ENCODE data around the gene VAPA. TPM values are rescaled to one million over a fixed set of nuclear protein-coding genes. Genes with fewer than 3 reads are reported as not detected.

VAPA gene
- total and polyA plus RNA-seq, 2 of the 4 experiments (the other 2 are of a cell fraction), result 199 to 206 TPM

Small RNA genes within 50 kb of the gene (microRNA-seq; reads per million reads assigned to microRNA genes)
- 3.1 reads per million for gene RNA5SP450 (ENCODE audit: insufficient read depth, insufficient read length)

Small RNA genes within 50 kb of the gene (small RNA-seq; reads per million reads assigned to genes)
- 0.21 to 12.7 (median 1.8) reads per million in 5 experiments for gene RNA5SP450

Other genes starting within 250 kb of the VAPA start
- 26.9 and 28.9 TPM in 2 replicates for gene RAB31, start 205.7 kb upstream of the VAPA start, total RNA-seq (2012; rRNA removed)
- gene RAB31, start 205.7 kb upstream of the VAPA start, polyA plus RNA-seq (2012; rRNA removed), result 12.3 and 13.8 TPM in 2 replicates
- under 0.01 and 0.18 TPM in 2 replicates for gene TXNDC2, start 28.0 kb upstream of the VAPA start, total RNA-seq (2012; rRNA removed)
- 0.16 TPM in 1 of 2 replicates, not detected in the other for gene TXNDC2, start 28.0 kb upstream of the VAPA start, polyA plus RNA-seq (2012; rRNA removed)

Measured in IMR-90 (cell line).